Gastroesophageal sphincter (tissue), 3 donors: ENCODE results near the gene RAD51B.

Experiments
- CTCF ChIP-seq, 4 experiments: fragments of 200-600 bp in 2 of 4; fragments of 450-650 bp in 2 of 4; sonication (generic) in 1 of 4; IDR thresholded peaks; one replicate each; pipeline ENCODE4 v1.5.1; 2017 to 2019; ENCODE audit warnings: antibody characterized with exemption in 4 of 4, mild to moderate bottlenecking in 2 of 4, moderate library complexity in 2 of 4
- EP300 ChIP-seq: sonication (generic); formaldehyde crosslinking; IDR thresholded peaks from one replicate; pipeline ENCODE4 v1.6.1; 2017; ENCODE audit warnings: antibody characterized with exemption, mild to moderate bottlenecking
- POLR2A ChIP-seq, 2 donors: fragments of 450-650 bp; IDR thresholded peaks; one replicate each; pipeline ENCODE4 v1.6.1; 2017; ENCODE audit warnings: antibody characterized with exemption in 2 of 2, mild to moderate bottlenecking in 2 of 2, moderate library complexity in 1 of 2
- POLR2AphosphoS5 ChIP-seq: sonication (generic); formaldehyde crosslinking; IDR thresholded peaks from one replicate; pipeline ENCODE4 v1.6.1; 2017; ENCODE audit warnings: antibody characterized with exemption

DNA sequence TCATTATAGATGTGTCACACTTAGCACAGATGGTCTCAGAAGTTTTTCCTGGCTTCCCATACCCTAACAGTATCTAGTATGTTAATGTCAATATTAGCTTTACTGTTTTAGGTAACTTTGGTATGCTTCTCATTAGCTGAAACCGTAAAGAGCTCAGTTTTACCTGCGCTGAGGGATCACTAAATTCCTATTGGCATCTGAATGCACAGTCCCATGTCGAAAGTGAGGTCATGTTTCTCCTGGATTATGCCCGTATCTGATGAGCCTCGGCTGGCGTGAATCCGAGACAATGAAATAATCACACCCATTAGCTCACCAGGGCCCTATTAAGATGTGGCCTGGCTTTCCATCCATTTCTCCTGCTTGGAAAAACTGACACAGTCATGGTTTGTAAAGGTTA is 555.1 kb downstream of the RAD51B start:
- no peak for TF ChIP-seq POLR2A (IDR thresholded peaks at IDR 0.05)
- no peak for TF ChIP-seq CTCF (IDR thresholded peaks at IDR 0.05)
- no peak for TF ChIP-seq EP300
- TF ChIP-seq POLR2AphosphoS5: no peak
